Measurements from ENCODE around the gene HEPACAM2.

The HEPACAM2 gene

GRCh38 chr7:93226310-93226709 is at the start of gene HEPACAM2:
HEPACAM2 (minus strand) TSS chr7:93226469.
- Histone ChIP-seq H3K27ac (ENCODE audit: low read depth, low read length) (no peak within 1 kb of the TSS), H3K27me3 (ENCODE audit: control insufficient read depth, insufficient read depth, low read length) (no peaks in the 10 kb centered on the region), H3K36me3 (ENCODE audit: control insufficient read depth, insufficient read depth, low read length) (no peaks in the 10 kb centered on the region), H3K9ac (ENCODE audit: low read depth, low read length) (no peak within 1 kb of the TSS), H3K9me3 (ENCODE audit: control insufficient read depth, insufficient read depth, low read length) (no peaks in the 10 kb centered on the region), H3K4me3 (ENCODE audit: low read depth, low read length) (no peak within 1 kb of the TSS), H3K4me1 (ENCODE audit: control insufficient read depth, insufficient read depth, low read length) (peaks cover 5% of the 10 kb centered on the region; the same call in 1 of the 2 replicates)

- Histone ChIP-seq H3K36me3 (ENCODE audit: control insufficient read depth, insufficient read depth, low read length) (no peaks in the 10 kb centered on the region), H3K27ac (ENCODE audit: low read depth, low read length) (no peak overlapping the region), H3K9ac (ENCODE audit: low read depth, low read length) (no peak overlapping the region), H3K4me1 (ENCODE audit: control insufficient read depth, insufficient read depth, low read length) (peaks cover 9% of the 10 kb centered on the region), H3K9me3 (ENCODE audit: control insufficient read depth, insufficient read depth, low read length) (no peaks in the 10 kb centered on the region), H3K27me3 (ENCODE audit: control insufficient read depth, insufficient read depth, low read length) (no peaks in the 10 kb centered on the region), H3K4me3 (ENCODE audit: low read depth, low read length) (no peak overlapping the region)
Measured at GRCh38 chr7:93265220-93265619, 39.0 kb upstream of the HEPACAM2 start.

DNA sequence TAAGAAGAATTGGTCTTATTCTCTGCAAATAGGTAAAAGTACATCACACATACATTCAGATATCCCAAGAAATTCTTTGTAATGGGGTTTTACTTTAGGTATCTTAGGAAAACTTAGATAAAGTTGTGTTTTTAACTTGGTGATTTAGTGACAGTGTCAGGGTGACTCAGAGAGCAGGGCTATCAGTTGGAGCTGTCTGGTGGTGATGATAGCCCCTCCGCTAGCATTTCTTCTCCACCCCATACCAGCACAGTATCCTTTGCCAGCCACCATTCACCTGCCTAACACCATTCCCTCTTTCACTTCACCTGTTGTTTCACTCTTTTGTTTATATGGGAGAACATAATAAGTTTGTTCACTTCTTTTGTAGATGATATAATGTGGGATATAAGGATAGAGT is 36.3 kb upstream of the HEPACAM2 start:
- Histone ChIP-seq H3K9me3 (ENCODE audit: control insufficient read depth, insufficient read depth, low read length) (no peaks in the 10 kb centered on the region), H3K27ac (ENCODE audit: low read depth, low read length) (no peak overlapping the region), H3K9ac (ENCODE audit: low read depth, low read length) (no peak overlapping the region), H3K27me3 (ENCODE audit: control insufficient read depth, insufficient read depth, low read length) (no peaks in the 10 kb centered on the region), H3K36me3 (ENCODE audit: control insufficient read depth, insufficient read depth, low read length) (peaks cover 2% of the 10 kb centered on the region; the same call in 1 of the 2 replicates), H3K4me3 (ENCODE audit: low read depth, low read length) (no peak overlapping the region), H3K4me1 (ENCODE audit: control insufficient read depth, insufficient read depth, low read length) (peaks cover 9% of the 10 kb centered on the region)

GRCh38 chr7:93258661-93259060 is 32.4 kb upstream of the HEPACAM2 start:
- Histone ChIP-seq H3K4me1 (ENCODE audit: control insufficient read depth, insufficient read depth, low read length) (no peaks in the 10 kb centered on the region; the same call in 1 of the 2 replicates), H3K9ac (ENCODE audit: low read depth, low read length) (no peak overlapping the region), H3K36me3 (ENCODE audit: control insufficient read depth, insufficient read depth, low read length) (peaks cover 2% of the 10 kb centered on the region; the same call in 1 of the 2 replicates), H3K27ac (ENCODE audit: low read depth, low read length) (no peak overlapping the region), H3K4me3 (ENCODE audit: low read depth, low read length) (no peak overlapping the region), H3K9me3 (ENCODE audit: control insufficient read depth, insufficient read depth, low read length) (no peaks in the 10 kb centered on the region), H3K27me3 (ENCODE audit: control insufficient read depth, insufficient read depth, low read length) (no peaks in the 10 kb centered on the region)

- H3K9ac ChIP-seq (ENCODE audit: low read depth, low read length), result no peak overlapping the region
- H3K4me3 ChIP-seq (ENCODE audit: low read depth, low read length), result no peak overlapping the region
- H3K4me1 ChIP-seq (ENCODE audit: control insufficient read depth, insufficient read depth, low read length), result no peaks in the 10 kb centered on the region
- H3K36me3 ChIP-seq (ENCODE audit: control insufficient read depth, insufficient read depth, low read length), result no peaks in the 10 kb centered on the region
- no peaks in the 10 kb centered on the region for H3K9me3 ChIP-seq (ENCODE audit: control insufficient read depth, insufficient read depth, low read length)
- H3K27me3 ChIP-seq (ENCODE audit: control insufficient read depth, insufficient read depth, low read length), result no peaks in the 10 kb centered on the region
- no peak overlapping the region for H3K27ac ChIP-seq (ENCODE audit: low read depth, low read length)
Measured at GRCh38 chr7:93249491-93250148, 23.4 kb upstream of the HEPACAM2 start.

DNA sequence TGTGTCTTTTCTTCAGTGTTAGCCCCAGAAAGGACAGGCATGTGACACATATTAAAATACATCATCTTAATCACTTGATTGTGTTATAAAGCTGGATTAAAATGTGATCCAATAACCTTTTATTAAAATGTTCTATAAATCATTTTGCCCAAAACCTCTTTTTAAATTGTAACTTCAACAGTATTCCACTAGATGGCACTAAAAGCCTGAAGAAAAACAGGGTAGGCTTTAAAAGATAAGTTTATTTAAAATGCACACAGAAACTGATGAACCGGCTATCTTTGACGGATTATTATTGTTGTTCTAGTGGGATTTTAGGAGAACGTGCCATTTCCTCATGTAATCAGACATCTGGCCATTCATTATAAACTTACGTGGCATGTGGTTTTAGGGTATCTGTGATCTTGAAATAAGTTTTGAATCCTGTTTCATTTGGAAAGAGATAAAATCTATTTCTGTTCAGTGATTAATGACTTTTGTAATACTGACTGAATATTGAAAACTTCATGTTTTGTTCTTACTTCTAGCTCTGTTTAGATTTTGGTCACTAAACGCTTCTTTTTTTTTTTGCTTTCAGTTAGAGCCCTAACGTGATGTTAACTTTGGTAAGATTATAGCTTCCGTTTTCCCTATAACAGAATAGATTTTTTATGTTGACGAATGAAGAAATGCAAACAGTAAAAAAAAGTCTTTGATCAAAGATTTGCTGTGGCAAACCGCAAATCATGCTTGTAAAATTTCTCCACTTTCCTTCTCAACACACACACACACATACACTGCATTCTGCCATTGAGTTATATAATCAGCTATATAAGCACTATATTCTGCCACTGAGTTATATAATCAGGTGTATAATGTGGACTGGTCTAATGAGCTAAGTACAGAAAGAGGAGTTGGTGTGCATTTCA is 19.5 kb upstream of the HEPACAM2 start:
- H3K9ac ChIP-seq (ENCODE audit: low read depth, low read length), result no peak overlapping the region
- H3K4me1 ChIP-seq (ENCODE audit: control insufficient read depth, insufficient read depth, low read length), result no peaks in the 10 kb centered on the region

GRCh38 chr7:93242106-93242505 is 15.8 kb upstream of the HEPACAM2 start:
- no peak overlapping the region for H3K4me3 ChIP-seq (ENCODE audit: low read depth, low read length)
- no peaks in the 10 kb centered on the region for H3K4me1 ChIP-seq (ENCODE audit: control insufficient read depth, insufficient read depth, low read length)
- H3K27me3 ChIP-seq (ENCODE audit: control insufficient read depth, insufficient read depth, low read length), result no peaks in the 10 kb centered on the region
- no peaks in the 10 kb centered on the region for H3K9me3 ChIP-seq (ENCODE audit: control insufficient read depth, insufficient read depth, low read length)
- 0 out of 2 replicates have a peak, but pooled peaks cover 5% of the 10 kb centered on the region for H3K36me3 ChIP-seq (ENCODE audit: control insufficient read depth, insufficient read depth, low read length)
- H3K9ac ChIP-seq (ENCODE audit: low read depth, low read length), result no peak overlapping the region
- no peak overlapping the region for H3K27ac ChIP-seq (ENCODE audit: low read depth, low read length)

More for the DNA sequence above, 19.5 kb upstream of the HEPACAM2 start:
- Histone ChIP-seq H3K36me3 (ENCODE audit: control insufficient read depth, insufficient read depth, low read length) (0 out of 2 replicates have a peak, but pooled peaks cover 5% of the 10 kb centered on the region), H3K27me3 (ENCODE audit: control insufficient read depth, insufficient read depth, low read length) (no peaks in the 10 kb centered on the region), H3K27ac (ENCODE audit: low read depth, low read length) (no peak overlapping the region), H3K9me3 (ENCODE audit: control insufficient read depth, insufficient read depth, low read length) (no peaks in the 10 kb centered on the region), H3K4me3 (ENCODE audit: low read depth, low read length) (no peak overlapping the region)

GRCh38 chr7:93239824-93240223 is 13.6 kb upstream of the HEPACAM2 start:
- no peak overlapping the region for H3K9ac ChIP-seq (ENCODE audit: low read depth, low read length)
- no peaks in the 10 kb centered on the region for H3K27me3 ChIP-seq (ENCODE audit: control insufficient read depth, insufficient read depth, low read length)
- H3K4me1 ChIP-seq (ENCODE audit: control insufficient read depth, insufficient read depth, low read length), result no peaks in the 10 kb centered on the region
- H3K4me3 ChIP-seq (ENCODE audit: low read depth, low read length), result no peak overlapping the region
- no peaks in the 10 kb centered on the region for H3K9me3 ChIP-seq (ENCODE audit: control insufficient read depth, insufficient read depth, low read length)
- H3K36me3 ChIP-seq (ENCODE audit: control insufficient read depth, insufficient read depth, low read length), result 0 out of 2 replicates have a peak, but pooled peaks cover 5% of the 10 kb centered on the region
- no peak overlapping the region for H3K27ac ChIP-seq (ENCODE audit: low read depth, low read length)

DNA sequence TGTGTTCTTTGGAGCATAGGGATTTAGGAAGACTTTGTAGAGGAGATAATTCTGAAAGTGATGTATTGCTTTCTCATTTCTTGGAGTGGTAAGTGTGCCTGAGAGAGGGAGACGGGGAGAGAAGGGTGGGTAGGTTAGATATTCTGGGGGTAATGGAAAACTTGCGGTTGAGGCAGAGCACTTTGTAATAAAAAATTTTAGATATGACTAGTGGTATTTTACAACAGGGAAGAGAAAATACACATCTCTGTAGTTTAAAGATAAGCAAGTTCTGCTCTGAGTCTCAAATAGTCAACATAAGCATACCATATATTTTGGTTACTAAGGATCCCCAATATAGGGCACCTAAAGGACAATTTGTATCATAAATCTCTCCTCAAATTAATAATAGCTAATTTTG is 12.5 kb upstream of the HEPACAM2 start:
- Histone ChIP-seq H3K27me3 (ENCODE audit: control insufficient read depth, insufficient read depth, low read length) (no peaks in the 10 kb centered on the region), H3K36me3 (ENCODE audit: control insufficient read depth, insufficient read depth, low read length) (0 out of 2 replicates have a peak, but pooled peaks cover 5% of the 10 kb centered on the region), H3K27ac (ENCODE audit: low read depth, low read length) (no peak overlapping the region), H3K9ac (ENCODE audit: low read depth, low read length) (no peak overlapping the region), H3K4me1 (ENCODE audit: control insufficient read depth, insufficient read depth, low read length) (no peaks in the 10 kb centered on the region), H3K4me3 (ENCODE audit: low read depth, low read length) (no peak overlapping the region), H3K9me3 (ENCODE audit: control insufficient read depth, insufficient read depth, low read length) (no peaks in the 10 kb centered on the region)

GRCh38 chr7:93238131-93238530 is 11.9 kb upstream of the HEPACAM2 start:
- 0 out of 2 replicates have a peak, but pooled peaks cover 5% of the 10 kb centered on the region for H3K36me3 ChIP-seq (ENCODE audit: control insufficient read depth, insufficient read depth, low read length)
- H3K27ac ChIP-seq (ENCODE audit: low read depth, low read length), result no peak overlapping the region
- H3K27me3 ChIP-seq (ENCODE audit: control insufficient read depth, insufficient read depth, low read length), result no peaks in the 10 kb centered on the region

GRCh38 chr7:93235541-93235940 is 9.3 kb upstream of the HEPACAM2 start:
- no peak overlapping the region for H3K27ac ChIP-seq (ENCODE audit: low read depth, low read length)
- H3K9ac ChIP-seq (ENCODE audit: low read depth, low read length), result no peak overlapping the region
- H3K9me3 ChIP-seq (ENCODE audit: control insufficient read depth, insufficient read depth, low read length), result no peaks in the 10 kb centered on the region
- no peaks in the 10 kb centered on the region for H3K27me3 ChIP-seq (ENCODE audit: control insufficient read depth, insufficient read depth, low read length)
- no peak overlapping the region for H3K4me3 ChIP-seq (ENCODE audit: low read depth, low read length)
- H3K36me3 ChIP-seq (ENCODE audit: control insufficient read depth, insufficient read depth, low read length), result no peaks in the 10 kb centered on the region
- no peaks in the 10 kb centered on the region; the same call in 1 of the 2 replicates for H3K4me1 ChIP-seq (ENCODE audit: control insufficient read depth, insufficient read depth, low read length)

More at GRCh38 chr7:93238131-93238530, 11.9 kb upstream of the HEPACAM2 start:
- Histone ChIP-seq H3K4me1 (ENCODE audit: control insufficient read depth, insufficient read depth, low read length) (no peaks in the 10 kb centered on the region), H3K9me3 (ENCODE audit: control insufficient read depth, insufficient read depth, low read length) (no peaks in the 10 kb centered on the region), H3K4me3 (ENCODE audit: low read depth, low read length) (no peak overlapping the region), H3K9ac (ENCODE audit: low read depth, low read length) (no peak overlapping the region)

All from HUES48 (cell line).